B cell (primary cell): ENCODE measurements around the gene CBX4. TPM values are rescaled to one million over a fixed set of nuclear protein-coding genes. Genes with fewer than 3 reads are reported as not detected.

ENCODE experiments used
- ATAC-seq: fragments of 200-7000 bp; cut with Tn5 transposase; one replicate; pipeline ENCODE4 v1.10.0; 2021; ENCODE audit warnings: low read depth, mild to moderate bottlenecking, moderate number of reproducible peaks, moderate library complexity
- CTCF ChIA-PET: fragments of 350-600 bp; sonication (Branson Sonifier 250); formaldehyde crosslinking; loops from one replicate; lab custom pipeline; 2021; ENCODE audit warnings: antibody characterized with exemption, inconsistent platforms; lab: Charles Lee
- POLR2A ChIA-PET: fragments of 350-600 bp; sonication (Branson Sonifier 250); formaldehyde crosslinking; loops from one replicate; lab custom pipeline; 2021; ENCODE audit warnings: antibody characterized with exemption; lab: Charles Lee
- DNase-seq: peaks from one replicate; pipeline ENCODE4 v3.0.0; 2013
- H2AFZ ChIP-seq: 2 replicates; pipeline ENCODE4 v1.6.1; 2012; ENCODE audit warnings: mild to moderate bottlenecking, low read depth, low read length; ENCODE audit not compliant: insufficient read depth, poor library complexity, severe bottlenecking
- H3K27ac ChIP-seq, 2 donors: 1 replicate in 1 of 2; 2 replicates in 1 of 2; pipeline ENCODE4 v1.5.1; 2012 to 2013; ENCODE audit warnings: low read length in 2 of 2, mild to moderate bottlenecking in 2 of 2, moderate library complexity in 1 of 2
- H3K27me3 ChIP-seq, 4 experiments: fragments of 200-600 bp in 1 of 4; sonication (generic) in 1 of 4; replicated peaks in 1 of 4; 1 replicate in 2 of 4; 2 replicates in 2 of 4; pipeline versions ENCODE4 v1.6.1 to v1.7.0; 2013 to 2016; ENCODE audit warnings: low read length in 3 of 4, mild to moderate bottlenecking in 2 of 4, mixed read lengths in 1 of 4, moderate library complexity in 1 of 4; ENCODE audit not compliant: insufficient read depth in 4 of 4, control insufficient read depth in 3 of 4; ENCODE audit errors: control extremely low read depth in 1 of 4
- H3K36me3 ChIP-seq, 2 experiments: replicated peaks in 1 of 2; 1 replicate in 1 of 2; 2 replicates in 1 of 2; pipeline versions ENCODE4 v1.6.1 to v1.7.1; 2013; ENCODE audit warnings: low read length in 1 of 2; ENCODE audit not compliant: insufficient read depth in 2 of 2, control insufficient read depth in 1 of 2; ENCODE audit errors: control extremely low read depth in 1 of 2, extremely low read depth in 1 of 2
- H3K4me1 ChIP-seq, 2 donors: fragments of 200-600 bp in 1 of 2; sonication (generic) in 1 of 2; 1 replicate in 1 of 2; 2 replicates in 1 of 2; pipeline versions ENCODE4 v1.5.1 to v1.6.1; 2013 to 2017; ENCODE audit warnings: low read length in 2 of 2; ENCODE audit not compliant: control insufficient read depth in 2 of 2, insufficient read depth in 2 of 2
- H3K4me2 ChIP-seq: replicated peaks from 2 replicates; pipeline ENCODE3; 2012; ENCODE audit warnings: mild to moderate bottlenecking, low read depth, low read length; ENCODE audit not compliant: poor library complexity, severe bottlenecking
- H3K4me3 ChIP-seq, 5 experiments: fragments of 200-600 bp in 1 of 5; sonication (generic) in 1 of 5; 1 replicate in 3 of 5; 2 replicates in 2 of 5; pipeline versions ENCODE4 v1.5.1 to v1.7.0; 2011 to 2016; ENCODE audit warnings: low read length in 4 of 5, mild to moderate bottlenecking in 4 of 5, low read depth in 2 of 5, control low read depth in 1 of 5, moderate library complexity in 1 of 5; ENCODE audit not compliant: insufficient read depth in 1 of 5; ENCODE audit errors: control extremely low read depth in 1 of 5, extremely low read depth in 1 of 5
- H3K79me2 ChIP-seq: fragments of 200-600 bp; sonication (generic); one replicate; pipeline ENCODE4 v1.6.0; 2016; ENCODE audit warnings: low read length; ENCODE audit not compliant: control insufficient read depth, insufficient read depth
- H3K9ac ChIP-seq: fragments of 200-600 bp; sonication (generic); 2 replicates; pipeline ENCODE4 v1.6.1; 2017; ENCODE audit warnings: mild to moderate bottlenecking, low read length, moderate library complexity
- H3K9me3 ChIP-seq, 3 donors: one replicate each; pipeline versions ENCODE4 v1.6.1 to v1.7.1; 2013; ENCODE audit warnings: low read length in 2 of 3; ENCODE audit not compliant: control insufficient read depth in 2 of 3, insufficient read depth in 1 of 3; ENCODE audit errors: control extremely low read depth in 1 of 3
- H4K20me1 ChIP-seq: 2 replicates; pipeline ENCODE4 v1.6.0; 2012; ENCODE audit warnings: mild to moderate bottlenecking, low read length; ENCODE audit not compliant: insufficient read depth, control insufficient read depth, poor library complexity, severe bottlenecking
- H3K27ac Mint-ChIP-seq: one replicate; pipeline ENCODE4 v1.8.0; 2021; ENCODE audit warnings: mixed read lengths
- H3K27me3 Mint-ChIP-seq: one replicate; pipeline ENCODE4 v1.8.0; 2021; ENCODE audit warnings: mixed read lengths
- H3K4me1 Mint-ChIP-seq: one replicate; pipeline ENCODE4 v1.8.0; 2021; ENCODE audit warnings: mixed read lengths
- H3K4me3 Mint-ChIP-seq: one replicate; pipeline ENCODE4 v1.8.0; 2021; ENCODE audit warnings: mixed read lengths
- H3K9me3 Mint-ChIP-seq: one replicate; pipeline ENCODE4 v1.8.0; 2022; ENCODE audit warnings: mixed read lengths; ENCODE audit not compliant: insufficient read depth
- CTCF ChIP-seq: fragments of 200-600 bp; IDR thresholded peaks from one replicate; pipeline ENCODE4 v1.8.0; 2022; ENCODE audit warnings: antibody characterized with exemption, mild to moderate bottlenecking
- EZH2 ChIP-seq: IDR thresholded peaks from 2 replicates; pipeline ENCODE4 v1.6.1; 2012; ENCODE audit warnings: borderline replicate concordance, low read depth, mild to moderate bottlenecking, moderate library complexity, low read length; ENCODE audit not compliant: insufficient read depth, poor library complexity, severe bottlenecking
- WGBS: methylation state at CpG from one replicate; pipeline ENCODE4 v1.1.5; 2013; ENCODE audit warnings: missing lambda C conversion rate; ENCODE audit not compliant: insufficient coverage; 5-methylcytosine and 5-hydroxymethylcytosine counted together
- intact Hi-C: fragments of 100-400 bp; cut with micrococcal nuclease; formaldehyde crosslinking; loops from one replicate; pipeline ENCODE4 v1.10.0; 2022
- polyA plus RNA-seq: library from polyadenylated mRNA; depleted of rRNA; stranded (reverse); fragments of >200 nt; gene quantifications from 2 replicates; pipeline ENCODE4 v1.2.3, GENCODE V29; 2012
- total RNA-seq, 2 donors: library from RNA; stranded (reverse); fragments of 120-200 nt in 1 of 2; gene quantifications; 1 replicate in 1 of 2; 2 replicates in 1 of 2; pipeline versions ENCODE4 v1.2.3 to v1.2.4, GENCODE V29; 2013 to 2022

Gene CBX4
- total and polyA plus RNA-seq, 2 donors (not counting 1 experiment from before 2014, with no cell fraction given) = 81.9 to 115 TPM

- no peaks in the 10 kb centered on the region for H3K9me3 ChIP-seq
- no peak overlapping the region for H3K27ac ChIP-seq
- Mint-ChIP-seq H3K4me3 (no peak overlapping the region), H3K9me3 (no peaks in the 10 kb centered on the region), H3K27me3 (peaks cover 28% of the 10 kb centered on the region), H3K4me1 (peaks cover 4% of the 10 kb centered on the region), H3K27ac (no peak overlapping the region)
- H3K79me2 ChIP-seq = no peaks in the 10 kb centered on the region
- CTCF ChIA-PET = interaction anchor here (0.8 kb wide), 1 partner anchor 89 kb away, joined by 3 read pairs; no protein-coding TSS in a partner anchor
- H3K9ac ChIP-seq = no peak overlapping the region
- peaks cover 0 to 19% (median 0%) of the 10 kb centered on the region in 4 experiments for H3K27me3 ChIP-seq
- no peaks in the 10 kb centered on the region for H4K20me1 ChIP-seq
- peaks cover 3 to 9% of the 10 kb centered on the region in 2 donors for H3K4me1 ChIP-seq
- DNase-seq = no peak
- no peak overlapping the region for H2AFZ ChIP-seq
- WGBS = 90% methylated on average over 21 of the region's 21 CpGs
- no peaks in the 10 kb centered on the region for H3K36me3 ChIP-seq
- H3K4me2 ChIP-seq = no peak overlapping the region
- ATAC-seq = no peak
- TF ChIP-seq CTCF (no peak), EZH2 (no peak)
- intact Hi-C loops = no loop called here
- POLR2A ChIA-PET = no interaction called here
- H3K4me3 ChIP-seq = no peak overlapping the region
These were observed 16.3 kb upstream of the CBX4 start for GRCh38 chr17:79855331-79856124.
